K562 (cell line): ENCODE results near the gene PLCB3. TPM values are rescaled to one million over a fixed set of nuclear protein-coding genes. Genes with fewer than 3 reads are reported as not detected.

Experiments
- ATF2 ChIP-seq: sonication (generic); formaldehyde crosslinking; IDR thresholded peaks from 2 replicates; pipeline ENCODE4 v1.8.1; 2022; ENCODE audit warnings: missing genetic modification reagents
- FOS ChIP-seq: IDR thresholded peaks from 3 replicates; pipeline ENCODE4 v1.6.1; 2011; ENCODE audit not compliant: insufficient read length; ENCODE audit errors: extremely low read depth
- HDAC1 ChIP-seq, 2 experiments: fragments of 450-650 bp; IDR thresholded peaks; 2 replicates each; pipeline ENCODE4 v1.6.1; 2016 to 2017; ENCODE audit warnings: inconsistent platforms in 1 of 2, mild to moderate bottlenecking in 1 of 2, moderate library complexity in 1 of 2
- HMGXB4 ChIP-seq: sonication (generic); formaldehyde crosslinking; IDR thresholded peaks from 2 replicates; pipeline ENCODE4 v1.8.1; 2023; ENCODE audit warnings: mild to moderate bottlenecking, missing genetic modification reagents
- LARP7 ChIP-seq: fragments of 450-650 bp; IDR thresholded peaks from 2 replicates; pipeline ENCODE4 v1.6.1; 2016
- LCOR ChIP-seq: sonication (generic); formaldehyde crosslinking; IDR thresholded peaks from 2 replicates; pipeline ENCODE4 v1.8.0; 2022; ENCODE audit warnings: mild to moderate bottlenecking, missing genetic modification reagents
- MYNN ChIP-seq, 2 experiments: sonication (generic); formaldehyde crosslinking in 1 of 2; IDR thresholded peaks; 2 replicates each; pipeline versions ENCODE4 v1.5.0 to v1.6.1; 2016 to 2020; ENCODE audit warnings: antibody characterized with exemption in 1 of 2, missing genetic modification reagents in 1 of 2
- PRMT5 ChIP-seq: sonication (generic); formaldehyde crosslinking; IDR thresholded peaks from 2 replicates; pipeline ENCODE4 v1.5.0; 2020; ENCODE audit warnings: missing genetic modification reagents
- PYGO2 ChIP-seq: fragments of 450-650 bp; IDR thresholded peaks from 2 replicates; pipeline ENCODE4 v1.6.1; 2016; ENCODE audit warnings: mild to moderate bottlenecking, missing genetic modification characterization, moderate library complexity, missing compliant biosample characterization
- RBM14 ChIP-seq: fragments of 200-400 bp; formaldehyde crosslinking; IDR thresholded peaks from 2 replicates; pipeline ENCODE4 v1.6.1; 2018; ENCODE audit warnings: low read depth, mild to moderate bottlenecking, low read length, moderate library complexity, borderline replicate concordance; ENCODE audit not compliant: insufficient read depth
- RBM15 ChIP-seq: fragments of 200-400 bp; formaldehyde crosslinking; IDR thresholded peaks from 2 replicates; pipeline ENCODE4 v1.6.1; 2018; ENCODE audit warnings: mild to moderate bottlenecking, low read length, moderate library complexity; ENCODE audit not compliant: insufficient read depth
- SNIP1 ChIP-seq: fragments of 450-650 bp; IDR thresholded peaks from 2 replicates; pipeline ENCODE4 v1.7.1; 2017; ENCODE audit warnings: low read depth, mild to moderate bottlenecking
- STAG1 ChIP-seq: sonication (generic); formaldehyde crosslinking; IDR thresholded peaks from 2 replicates; pipeline ENCODE4 v1.5.0; 2020; ENCODE audit warnings: missing genetic modification reagents, borderline replicate concordance
- STAT5B ChIP-seq: fragments of 250-450 bp; sonication (Bioruptor Pico); IDR thresholded peaks from 2 replicates; pipeline ENCODE4 v1.8.0; 2021; ENCODE audit warnings: mild to moderate bottlenecking, inconsistent platforms
- ZMIZ1 ChIP-seq, 2 experiments: fragments of 150-350 bp in 1 of 2; IDR thresholded peaks; 2 replicates each; pipeline ENCODE4 v1.6.1; 2012 to 2016; ENCODE audit warnings: low read depth in 2 of 2, low read length in 2 of 2, mild to moderate bottlenecking in 1 of 2, moderate library complexity in 1 of 2
- ZNF277 ChIP-seq: fragments of 250-450 bp; sonication (Bioruptor Pico); IDR thresholded peaks from 2 replicates; pipeline ENCODE4 v1.8.0; 2022; ENCODE audit warnings: inconsistent platforms, mild to moderate bottlenecking, moderate library complexity, borderline replicate concordance
- ZNF436 ChIP-seq: fragments of 250-450, 450-650 bp; sonication (Bioruptor Pico); formaldehyde crosslinking; IDR thresholded peaks from 2 replicates; pipeline ENCODE4 v1.7.0; 2020; ENCODE audit warnings: mild to moderate bottlenecking
- ZNF589 ChIP-seq: fragments of 200-800 bp; sonication (Bioruptor generic); IDR thresholded peaks from 2 replicates; pipeline ENCODE4 v1.6.1; 2016; ENCODE audit warnings: low read depth, missing genetic modification characterization, missing compliant biosample characterization
- ZNF644 ChIP-seq: fragments of 200-800 bp; sonication (Bioruptor generic); IDR thresholded peaks from 2 replicates; pipeline ENCODE4 v1.6.1; 2016; ENCODE audit warnings: low read depth, missing genetic modification characterization, missing compliant biosample characterization
- ZNF75A ChIP-seq: fragments of 450-650 bp; formaldehyde crosslinking; IDR thresholded peaks from 2 replicates; pipeline ENCODE4 v1.4.0; 2020; ENCODE audit warnings: mild to moderate bottlenecking
- polyA plus RNA-seq, 8 experiments: library from polyadenylated mRNA; depleted of rRNA in 4 of 8; stranded (reverse) in 5 of 8; unstranded in 3 of 8; fragments of >200 nt; fragmentation: Nextera tagmentation in 2 of 8; fragmentation: Illumina TruSeq in 1 of 8; extraction: Ambion mirVana in 2 of 8; extraction: Trizol in 1 of 8; gene quantifications; 2 replicates each; pipeline versions ENCODE4 v1.2.1 to v1.2.3, GENCODE V29; 2011 to 2014; ENCODE audit warnings: inconsistent platforms in 1 of 8, missing spikeins in 1 of 8
- total RNA-seq, 7 experiments: library from RNA; depleted of rRNA in 6 of 7; stranded (reverse); fragments of >200 nt in 6 of 7; fragmentation: Illumina TruSeq in 2 of 7; extraction: Trizol in 2 of 7; gene quantifications; 2 replicates each; pipeline versions ENCODE4 v1.2.1 to v1.2.3, GENCODE V29; 2011 to 2021; ENCODE audit warnings: low replicate concordance in 1 of 7

The PLCB3 gene
- total and polyA plus RNA-seq, 9 of the 15 experiments (the other 6 are each of a cell fraction or from before 2014, with no cell fraction given), result 0.31 to 44.8 (median 14.6) TPM

GRCh38 chr11:64269540-64270220 is 18.4 kb downstream of the PLCB3 start (continued):
- no peak for TF ChIP-seq PRMT5 (CRISPR knock-in tag)
- TF ChIP-seq RBM14, result no peak
- TF ChIP-seq HDAC1 (IDR thresholded peaks at IDR 0.05), result no peak
- TF ChIP-seq MYNN (IDR thresholded peaks at IDR 0.05), result 0 out of 2 replicates have a peak, but pooled peaks have one; percentile 7
- TF ChIP-seq MYNN (CRISPR knock-in tag; IDR thresholded peaks at IDR 0.05), result no peak
- no peak for TF ChIP-seq HMGXB4 (CRISPR knock-in tag)
- no peak; the same call in 1 of the 2 replicates for TF ChIP-seq ZNF436
- TF ChIP-seq RBM15, result no peak
- TF ChIP-seq STAT5B (CRISPR knock-in tag), result no peak
- TF ChIP-seq LARP7, result no peak
- TF ChIP-seq PYGO2 (tag), result no peak
- TF ChIP-seq ZNF277 (CRISPR knock-in tag), result 0 out of 2 replicates have a peak, but pooled peaks have one; percentile 44
- no peak; the same call in 1 of the 2 replicates for TF ChIP-seq ZNF589 (CRISPR knock-in tag)
- TF ChIP-seq FOS, result no peak
- no peak for TF ChIP-seq STAG1 (CRISPR knock-in tag)
- TF ChIP-seq ZNF75A (CRISPR knock-in tag), result no peak
- TF ChIP-seq ZMIZ1 (IDR thresholded peaks at IDR 0.05; ENCODE audit: low read depth in 2 of 2, low read length in 2 of 2), result no peak
- TF ChIP-seq ATF2 (CRISPR knock-in tag), result 0 out of 2 replicates have a peak, but pooled peaks have one; percentile 58
- peak; percentile 94 for TF ChIP-seq LCOR
- TF ChIP-seq SNIP1, result no peak
- no peak for TF ChIP-seq ZNF644
